ENCODE data around the gene AEN. TPM values are rescaled to one million over a fixed set of nuclear protein-coding genes. Genes with fewer than 3 reads are reported as not detected.

AEN gene
- total RNA-seq, 1 donor from 2014 or later: 4.2 TPM

DNA sequence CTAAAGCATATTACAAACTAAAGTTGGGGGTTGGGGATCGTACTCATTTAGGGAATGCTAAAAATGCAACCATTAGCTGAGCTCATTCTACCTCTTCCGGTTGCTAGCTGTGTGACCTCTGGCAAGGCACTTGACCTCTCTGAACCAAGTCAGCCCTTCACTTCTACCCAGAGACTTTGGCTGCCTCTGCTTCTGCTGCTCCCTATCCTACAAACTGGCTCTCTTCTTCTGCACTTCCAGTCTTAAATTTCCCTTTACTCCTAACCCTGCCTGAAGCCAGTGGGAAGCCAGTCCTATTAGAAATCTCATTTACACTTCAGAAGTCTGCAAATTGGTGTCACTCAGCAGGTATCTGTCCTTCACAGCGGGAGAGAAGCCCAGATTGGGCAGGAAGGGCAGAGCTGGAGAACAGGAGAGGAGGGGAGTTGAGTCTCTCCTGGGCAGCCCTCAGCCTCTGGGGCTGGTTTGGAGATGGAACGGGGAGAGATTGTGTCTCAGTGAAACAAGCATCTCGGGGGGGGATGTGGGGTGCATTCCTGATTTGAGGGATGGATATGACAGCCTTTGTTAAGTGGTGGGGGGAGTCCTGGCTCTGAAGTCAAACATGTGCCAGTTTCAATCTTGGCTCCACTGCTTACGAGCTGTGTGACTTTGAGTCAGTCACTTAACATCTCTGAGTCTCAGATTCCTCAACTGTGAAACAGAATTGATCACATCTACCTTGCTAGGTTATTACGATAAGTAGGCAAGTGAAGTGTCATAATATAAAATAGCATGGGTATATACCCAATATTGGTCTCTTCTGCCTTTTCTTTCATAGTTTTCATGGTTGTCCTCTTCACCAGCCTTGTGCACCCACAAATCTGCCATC lies 7.8 kb upstream of the AEN start:
- DNase-seq: no peak

DNA sequence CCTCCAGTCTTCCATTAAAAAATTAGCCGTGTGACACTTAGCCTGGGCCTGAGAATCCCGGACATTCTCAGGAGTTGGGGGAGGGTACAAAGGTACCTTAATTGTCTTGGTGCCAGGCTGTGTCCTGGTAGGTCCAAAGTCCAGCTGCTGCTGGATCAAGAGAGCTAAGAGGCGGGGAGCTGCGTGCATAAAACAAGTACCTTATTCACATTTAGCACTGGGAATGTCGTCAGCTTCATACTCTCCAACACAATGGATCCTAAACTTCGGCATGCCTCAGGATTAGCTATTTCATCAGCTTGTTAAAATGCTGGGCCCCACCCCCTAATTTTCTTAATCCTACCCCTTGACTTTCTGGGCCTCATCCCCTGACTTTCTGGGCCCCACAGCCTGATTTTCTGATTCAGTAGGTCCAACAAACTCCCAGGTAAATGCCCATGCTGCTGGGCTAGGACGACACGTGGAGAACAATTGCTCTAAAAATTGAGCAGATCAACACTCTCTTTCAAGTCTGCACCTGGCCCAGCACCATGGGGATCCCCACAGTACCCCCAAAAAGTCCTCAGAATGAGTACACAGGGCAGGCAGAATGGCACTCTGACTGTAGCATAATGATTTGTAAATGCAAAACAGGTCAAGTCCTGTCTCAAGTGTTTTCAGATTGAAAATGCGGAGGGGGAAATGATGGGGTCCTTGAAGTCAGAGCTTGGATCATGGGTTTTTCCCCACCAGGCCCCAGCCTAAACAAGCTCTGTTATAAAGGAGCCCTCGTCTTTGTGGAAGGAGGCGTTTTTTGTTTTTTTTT lies 5.6 kb upstream of the AEN start:
- DNase-seq: no peak

DNA sequence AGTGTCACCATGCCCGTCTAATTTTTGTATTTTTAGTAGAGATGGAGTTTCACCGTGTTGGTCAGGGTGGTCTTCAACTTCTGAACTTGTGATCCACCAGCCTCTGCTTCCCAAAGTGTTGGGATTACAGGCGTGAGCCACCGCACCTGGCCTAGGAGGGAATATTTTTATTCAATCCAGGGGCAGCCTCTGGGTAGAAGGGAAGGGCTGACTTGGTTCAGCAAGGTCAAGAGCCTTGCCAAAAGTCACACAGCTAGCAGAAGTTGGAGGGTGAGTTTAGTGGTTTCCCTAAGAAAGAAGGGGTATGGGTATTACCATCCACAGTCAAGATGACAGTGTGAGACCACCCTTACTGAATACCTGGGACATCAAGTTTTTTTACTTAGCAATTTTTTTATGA lies 4.9 kb upstream of the AEN start:
- no peak for DNase-seq

DNA sequence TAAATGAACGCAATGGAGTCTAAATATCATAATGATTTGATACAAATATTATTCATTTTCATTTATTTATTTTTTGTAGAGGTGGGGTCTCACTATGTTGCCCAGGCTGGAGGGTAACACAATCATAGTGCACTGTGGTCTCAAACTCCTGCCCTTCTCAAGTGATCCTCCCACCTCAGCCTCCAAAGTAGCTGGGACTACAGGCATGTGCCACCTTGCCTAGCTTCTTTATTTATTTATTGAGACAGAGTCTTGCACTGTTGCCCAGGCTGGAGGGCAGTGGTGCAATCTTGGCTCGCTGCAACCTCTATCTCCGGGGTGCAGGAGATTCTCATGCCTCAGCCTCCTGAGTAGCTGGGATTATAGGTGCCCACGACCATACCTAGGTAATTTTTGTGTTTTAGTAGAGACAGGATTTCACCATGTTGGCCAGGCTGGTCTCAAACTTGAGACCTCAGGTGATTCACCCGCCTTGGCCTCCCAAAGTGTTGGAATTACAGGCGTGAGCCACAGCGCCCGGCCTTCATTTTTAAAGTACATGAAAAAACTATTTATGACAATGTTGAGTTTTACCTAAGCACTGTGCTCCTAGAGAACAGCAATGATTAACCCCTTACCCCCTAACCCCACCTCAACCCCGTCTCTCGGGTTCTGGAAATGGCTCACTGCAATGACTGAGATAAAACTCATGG lies 4.0 kb upstream of the AEN start:
- no peak for DNase-seq

DNA sequence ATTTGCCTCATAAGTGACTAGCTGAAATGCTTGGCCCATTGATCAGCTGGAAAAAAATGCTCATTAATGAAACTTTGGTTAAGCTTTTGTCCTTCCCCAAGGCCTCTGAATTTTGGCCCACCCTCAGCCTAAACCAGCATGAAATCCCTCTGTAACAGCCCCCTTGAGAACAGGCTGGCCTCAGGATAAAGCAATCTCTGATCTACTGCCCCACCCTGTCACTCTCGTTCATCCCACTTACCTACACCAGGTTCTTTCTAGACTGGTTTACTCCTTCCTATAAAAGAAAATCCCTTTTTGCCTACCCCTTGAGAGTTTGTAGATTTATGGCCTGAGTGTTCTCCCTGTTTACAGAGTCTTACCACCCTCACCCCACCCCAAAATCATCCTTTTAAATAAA lies 3.4 kb upstream of the AEN start:
- DNase-seq: no peak

DNA sequence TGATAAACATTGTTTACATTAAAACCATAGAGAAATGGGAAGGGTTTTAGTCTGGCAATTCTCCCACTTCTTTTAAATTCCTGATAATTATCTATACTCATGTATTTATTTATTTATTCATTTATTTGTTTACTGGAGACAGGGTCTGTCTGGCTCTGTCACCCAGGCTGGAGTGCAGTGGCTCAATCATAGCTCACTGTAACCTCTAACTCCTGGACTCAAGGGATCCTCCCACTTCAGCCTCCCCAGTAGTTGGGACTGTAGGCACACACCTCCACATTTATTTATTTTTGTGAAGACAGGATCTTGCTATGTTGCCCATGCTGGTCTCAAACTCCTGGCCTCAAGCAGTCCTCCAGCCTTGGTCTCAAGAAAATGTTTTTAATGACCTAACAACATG lies 2.5 kb upstream of the AEN start:
- DNase-seq: no peak

DNA sequence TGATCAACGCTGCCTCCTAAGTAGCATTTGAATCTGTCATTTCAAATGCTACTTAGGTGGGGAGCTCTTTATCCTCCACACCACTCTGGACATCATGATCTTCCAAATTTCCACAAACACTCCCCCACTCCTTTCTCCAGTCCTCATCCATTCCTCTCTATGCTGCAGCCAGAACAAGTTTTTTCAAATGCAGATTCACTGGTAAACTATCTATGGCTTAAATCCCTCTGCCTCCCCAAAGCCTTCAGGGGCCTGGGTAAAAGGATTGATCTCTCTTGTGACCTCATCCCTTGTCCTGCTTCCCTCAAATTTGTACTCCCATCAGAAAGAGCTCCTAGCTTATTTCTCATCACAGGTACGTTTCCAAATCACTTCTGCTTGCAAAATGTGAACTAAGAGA lies 1.3 kb upstream of the AEN start:
- no peak for DNase-seq

DNA sequence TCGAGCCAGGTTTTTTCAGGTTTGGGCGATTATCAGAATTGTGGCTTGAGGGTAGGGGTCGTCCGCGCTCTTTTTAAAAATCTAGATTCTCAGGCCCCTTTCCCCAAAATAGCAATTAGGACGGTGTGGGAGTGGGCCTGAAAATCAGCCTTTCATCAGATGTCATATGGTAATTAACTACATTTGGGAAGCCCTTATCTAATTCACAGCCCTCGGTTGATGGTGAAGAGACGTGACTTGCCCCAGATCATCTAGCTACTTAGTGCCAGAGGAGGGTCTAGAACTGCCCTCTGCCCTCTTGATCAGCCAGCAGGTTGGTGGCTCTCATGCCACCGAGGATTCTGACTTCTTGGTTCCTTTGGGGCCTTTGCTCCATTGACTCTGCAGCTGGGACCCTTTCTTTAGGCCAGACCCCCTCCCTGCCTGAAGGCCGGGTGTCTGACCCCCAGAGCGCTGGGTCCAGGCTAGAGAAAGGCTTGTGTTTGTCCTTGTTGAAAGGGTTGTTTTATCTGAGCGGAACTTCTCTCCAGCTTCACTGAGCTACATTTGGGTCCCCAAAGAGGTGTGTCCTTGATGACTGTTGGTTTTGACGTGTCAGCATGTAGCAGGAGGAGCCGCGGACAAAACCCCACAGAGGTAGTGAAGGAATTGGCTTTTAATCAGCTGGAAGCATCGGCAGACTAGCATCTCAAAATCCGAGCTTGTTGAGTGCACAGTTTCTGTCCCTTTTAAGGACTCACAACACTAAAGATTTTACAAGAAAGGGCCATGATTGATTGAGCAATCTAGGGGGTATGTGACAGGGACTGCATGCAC lies 857 bp downstream of the AEN start:
- DNase-seq: no peak

DNA sequence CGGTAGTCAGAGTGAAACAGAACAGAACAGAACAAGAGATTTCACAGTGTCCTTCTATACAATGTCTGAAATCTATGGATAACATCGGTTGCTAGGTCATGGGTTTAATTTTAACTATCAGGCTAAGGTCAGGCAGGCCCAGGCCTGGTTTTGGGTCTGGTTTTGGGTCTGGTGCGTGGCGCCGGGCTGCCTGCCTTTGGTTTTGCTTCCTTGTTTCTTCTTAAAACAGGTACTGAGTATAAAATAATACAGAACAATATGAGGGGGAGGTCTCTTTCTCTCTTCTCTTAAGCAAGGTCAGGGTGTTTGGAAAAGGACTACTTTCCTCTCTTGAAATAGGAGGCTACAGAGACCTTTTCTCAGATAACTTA lies 1.4 kb downstream of the AEN start:
- no peak for DNase-seq

DNA sequence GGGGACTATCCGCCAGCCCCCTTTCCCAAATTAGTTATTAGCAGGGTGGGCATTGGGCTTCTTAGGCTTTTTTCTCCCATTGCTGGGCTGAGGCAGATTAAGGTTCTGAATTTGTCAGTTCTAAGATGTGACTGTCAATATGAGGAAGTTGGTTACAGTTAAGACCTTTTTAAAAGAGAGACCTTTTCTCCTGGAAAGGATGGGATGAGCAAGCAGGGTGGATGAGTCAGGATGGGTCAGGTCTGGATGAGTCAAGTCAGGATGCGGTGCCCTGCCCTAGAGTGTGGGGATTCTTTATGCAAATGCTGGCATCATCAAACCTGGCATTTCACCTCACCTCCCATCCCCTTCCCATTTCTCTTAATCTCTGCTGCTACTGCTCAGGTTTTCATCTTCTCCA lies 1.9 kb downstream of the AEN start:
- no peak for DNase-seq

DNA sequence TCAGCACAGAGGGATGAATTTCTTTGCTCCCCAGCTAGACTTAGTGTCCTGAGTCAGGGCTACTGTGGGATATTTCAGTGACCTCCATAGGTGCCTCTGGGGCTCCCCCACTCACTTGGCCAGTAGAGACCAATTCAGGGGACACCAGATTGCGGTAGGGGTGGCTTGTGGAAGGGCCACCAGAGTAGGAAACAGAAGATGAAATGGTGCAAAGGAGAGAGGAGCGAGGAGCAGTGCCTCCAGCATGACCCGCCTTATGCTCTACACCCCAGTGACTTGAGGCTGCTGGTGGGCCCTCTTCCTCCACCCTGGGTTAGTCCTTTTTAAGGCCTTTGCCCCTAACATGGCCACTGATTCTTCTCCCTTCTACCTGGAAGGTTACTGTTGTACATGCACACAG lies 2.5 kb downstream of the AEN start:
- no peak for DNase-seq

DNA sequence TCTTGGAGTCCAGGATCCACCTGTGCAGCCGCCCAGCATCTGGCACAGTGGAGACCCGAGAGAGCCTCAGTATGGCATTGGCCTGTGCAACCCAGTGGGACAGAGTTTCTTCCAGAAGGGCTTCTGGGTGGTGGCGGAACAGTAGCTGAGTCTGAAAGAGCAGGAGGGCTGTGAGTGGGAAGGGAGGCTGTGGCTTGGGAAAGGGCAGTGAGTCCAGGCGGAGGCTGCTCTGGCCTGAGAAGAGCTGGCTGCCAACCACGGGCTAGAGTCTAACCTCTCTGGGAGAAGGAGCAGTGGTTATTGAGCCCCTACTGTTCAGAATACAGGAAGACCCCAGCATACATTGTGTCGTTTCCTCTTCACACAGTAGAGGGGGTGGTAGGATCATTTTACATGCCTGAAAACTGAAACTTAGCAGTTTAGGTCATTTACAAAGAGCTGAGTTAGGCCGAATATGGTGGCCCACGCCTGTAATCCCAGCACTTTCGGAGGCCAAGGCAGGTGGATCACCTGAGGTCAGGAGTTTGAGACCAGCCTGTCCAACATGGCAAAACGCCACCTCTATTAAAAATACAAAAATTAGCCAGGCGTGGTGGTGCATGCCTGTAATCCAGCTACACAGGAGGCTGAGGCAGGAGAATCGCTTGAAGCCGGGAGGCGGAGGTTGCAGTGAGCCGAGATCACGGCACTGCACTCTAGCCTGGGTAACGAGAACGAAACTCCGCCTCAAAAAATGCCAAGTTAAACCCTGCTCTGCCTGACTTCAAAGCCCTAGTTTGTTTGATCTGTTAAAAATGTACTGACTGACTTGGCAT lies 3.2 kb downstream of the AEN start:
- no peak for DNase-seq

DNA sequence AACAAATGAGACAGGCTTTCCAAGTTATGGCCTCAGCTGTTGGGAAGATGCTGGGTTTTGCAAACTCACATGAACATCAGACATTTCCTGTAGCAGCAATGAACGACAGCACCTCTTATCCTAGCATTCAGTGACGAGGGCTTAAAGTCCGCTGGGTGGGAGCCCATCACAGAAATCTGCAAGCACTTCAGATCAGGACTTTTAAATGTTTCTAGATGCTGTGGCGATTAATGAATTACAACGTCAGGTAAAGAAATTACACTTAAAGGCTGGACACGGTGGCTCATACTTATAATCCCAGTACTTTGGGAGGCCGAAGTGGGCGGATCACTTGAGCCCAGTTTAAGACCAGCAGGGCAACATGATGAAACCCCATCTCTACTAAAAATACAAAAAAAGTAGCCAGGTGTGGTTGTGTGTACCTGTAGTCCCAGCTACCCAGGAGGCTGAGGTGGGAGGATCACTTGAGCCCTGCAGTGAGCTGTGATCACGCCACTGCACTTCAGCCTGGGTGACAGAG lies 3.9 kb downstream of the AEN start:
- DNase-seq: no peak

DNA sequence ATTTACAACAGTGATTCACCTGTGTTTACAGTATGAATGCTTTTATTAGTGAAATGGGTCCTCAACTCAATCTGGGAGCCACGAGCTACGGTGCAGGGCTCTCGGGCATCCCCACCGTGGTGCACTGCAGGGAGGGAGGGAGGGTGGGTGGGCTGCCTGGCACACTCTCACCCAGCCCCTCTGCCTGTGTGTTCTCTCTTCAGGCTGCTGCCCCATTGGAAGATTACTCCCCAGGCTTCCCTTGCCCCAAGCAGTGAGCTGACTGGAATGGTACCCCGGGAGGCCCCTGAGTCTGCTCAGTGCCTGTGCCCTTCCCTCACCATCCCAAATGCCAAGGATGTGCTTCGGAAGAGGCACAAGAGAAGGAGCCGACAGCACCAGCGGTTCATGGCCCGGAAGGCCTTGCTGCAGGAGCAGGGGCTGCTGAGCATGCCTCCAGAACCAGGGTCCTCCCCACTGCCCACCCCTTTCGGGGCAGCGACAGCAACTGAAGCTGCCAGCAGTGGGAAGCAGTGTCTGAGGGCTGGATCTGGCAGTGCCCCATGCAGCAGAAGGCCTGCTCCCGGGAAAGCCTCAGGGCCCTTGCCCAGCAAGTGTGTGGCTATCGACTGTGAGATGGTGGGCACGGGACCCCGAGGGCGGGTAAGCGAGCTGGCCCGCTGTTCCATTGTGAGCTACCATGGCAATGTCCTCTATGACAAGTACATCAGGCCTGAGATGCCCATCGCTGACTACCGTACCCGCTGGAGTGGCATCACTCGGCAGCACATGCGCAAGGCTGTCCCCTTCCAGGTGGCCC lies 5.0 kb downstream of the AEN start:
- no peak for DNase-seq

DNA sequence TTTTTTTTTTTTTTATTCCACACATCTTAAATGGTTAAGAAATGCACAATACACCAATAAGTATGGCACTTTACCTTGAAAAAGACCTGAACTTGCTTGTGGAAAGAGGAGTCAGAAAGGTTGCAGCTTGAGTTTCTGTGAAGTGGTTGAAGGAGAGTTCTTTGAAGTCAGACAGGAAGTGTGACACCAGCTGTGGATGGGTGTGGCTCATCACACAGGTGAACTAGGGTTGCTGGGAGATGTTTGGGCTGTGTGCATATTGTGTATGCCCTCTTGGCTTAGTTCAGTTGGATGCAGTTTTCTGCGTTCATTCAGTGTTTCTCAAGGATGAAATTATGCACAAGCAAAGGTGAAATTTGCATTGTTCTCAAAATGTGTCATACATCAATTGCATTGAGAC lies 6.3 kb downstream of the AEN start:
- no peak for DNase-seq

DNA sequence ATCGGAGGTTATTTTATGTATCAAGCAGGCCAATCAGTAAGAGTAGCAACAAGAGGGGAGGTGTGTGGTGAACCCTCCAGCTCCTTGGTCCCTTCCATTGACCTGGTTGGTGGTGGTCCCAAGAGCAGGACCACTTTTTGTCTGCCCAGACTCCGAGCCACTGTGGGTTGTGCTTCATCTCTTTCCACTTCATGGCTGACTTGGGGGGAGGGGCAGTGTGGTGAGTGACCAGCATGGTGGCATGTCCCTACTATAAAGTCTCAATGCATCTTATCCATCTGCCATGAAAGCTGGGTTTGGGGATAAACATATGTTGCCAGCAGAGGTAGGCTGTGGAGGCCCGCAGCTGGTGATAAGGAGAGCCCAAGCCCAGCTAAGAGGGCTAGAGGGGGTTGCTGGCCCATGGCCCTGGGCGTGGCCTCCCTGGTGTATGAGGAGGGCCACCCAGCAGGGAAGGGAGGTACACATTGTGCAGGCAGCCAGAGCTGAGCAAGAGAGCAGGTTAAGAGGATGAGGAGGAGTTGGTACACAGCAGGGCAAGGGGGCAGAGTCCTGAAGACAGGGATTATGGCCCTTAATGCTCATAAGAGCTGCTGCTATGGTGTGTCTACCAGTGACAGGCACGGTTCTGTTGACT lies 7.0 kb downstream of the AEN start:
- DNase-seq: no peak

DNA sequence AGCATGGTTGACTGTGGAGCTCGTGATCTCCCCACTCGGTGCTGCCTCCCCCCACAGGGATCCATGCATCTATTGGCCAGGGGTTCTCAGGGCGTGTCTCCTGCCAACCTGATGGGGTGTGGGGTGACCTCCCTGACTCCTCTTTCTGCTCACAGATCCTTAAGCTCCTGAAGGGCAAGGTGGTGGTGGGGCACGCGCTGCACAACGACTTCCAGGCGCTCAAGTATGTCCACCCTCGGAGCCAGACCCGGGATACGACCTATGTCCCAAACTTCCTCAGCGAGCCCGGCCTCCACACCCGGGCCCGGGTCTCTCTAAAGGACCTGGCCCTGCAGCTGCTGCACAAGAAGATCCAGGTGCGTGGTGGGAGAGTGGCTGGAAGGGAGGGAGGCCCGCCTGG lies 7.9 kb downstream of the AEN start:
- no peak for DNase-seq

DNA sequence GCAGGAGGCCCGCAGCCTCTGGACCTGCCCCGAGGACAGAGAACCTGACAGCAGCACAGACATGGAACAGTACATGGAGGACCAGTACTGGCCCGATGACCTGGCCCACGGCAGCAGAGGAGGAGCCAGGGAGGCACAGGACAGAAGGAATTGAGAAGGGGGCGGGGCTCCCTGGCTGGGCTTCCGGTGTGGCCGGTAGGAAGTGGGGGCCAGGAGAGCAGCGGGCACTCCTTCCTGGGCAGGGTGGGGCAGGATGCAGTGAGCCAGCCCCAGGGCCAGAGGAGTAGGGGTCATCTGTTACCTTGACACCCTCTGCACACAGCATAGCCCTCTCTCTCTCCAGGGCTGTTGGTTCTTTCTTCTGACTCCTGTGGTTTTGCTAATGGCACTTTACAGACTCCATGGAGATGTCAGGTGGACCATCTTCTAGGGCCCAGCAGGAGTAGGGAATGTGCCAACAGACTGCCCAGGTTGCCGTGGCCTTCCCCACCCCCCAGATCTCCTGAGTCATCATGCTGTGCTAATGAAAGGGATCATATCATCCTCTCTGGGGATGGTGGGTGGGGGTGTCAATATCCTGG lies 9.1 kb downstream of the AEN start:
- DNase-seq: no peak

DNA sequence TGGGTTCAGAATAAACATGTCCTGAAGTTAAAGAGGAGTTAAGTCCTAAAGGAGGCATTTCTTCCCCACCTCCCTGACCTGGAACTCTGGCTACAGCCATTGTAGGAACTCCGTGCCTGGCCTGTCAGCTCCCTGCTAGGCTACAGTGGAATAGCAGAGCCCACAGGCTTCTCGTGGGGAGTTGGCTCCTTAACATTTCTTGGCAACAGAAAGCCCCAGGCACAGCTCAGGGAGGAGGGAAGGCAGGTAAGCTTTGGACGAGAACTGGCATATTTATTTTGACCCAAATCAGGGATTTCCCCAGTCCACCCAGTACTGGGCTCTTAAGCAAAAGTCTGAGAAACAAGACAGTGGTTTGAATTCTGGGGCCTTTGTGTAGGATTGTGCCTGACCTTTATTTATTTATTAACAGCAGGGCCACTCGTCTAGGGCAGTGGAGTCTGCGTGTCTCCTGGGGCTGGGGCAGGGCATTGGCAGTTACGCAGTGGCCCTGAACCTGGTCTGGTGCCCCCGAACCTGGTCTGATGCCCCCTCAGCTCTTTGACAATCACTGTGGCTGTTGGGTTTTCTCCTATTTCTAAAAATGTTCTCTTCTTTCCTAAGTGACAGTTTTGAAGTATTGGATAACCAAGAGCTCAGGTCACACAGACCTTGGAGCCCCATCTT lies 9.8 kb downstream of the AEN start:
- no peak for DNase-seq

All from occipital lobe (tissue), 2 donors.